Uterus (tissue), 4 donors: Measurements from ENCODE around the gene SECTM1. TPM values are rescaled to one million over a fixed set of nuclear protein-coding genes. Genes with fewer than 3 reads are reported as not detected.

Experiments used
- DNase-seq, 2 donors: peaks; one replicate each; pipeline ENCODE4 v3.0.0-alpha.2; 2019 to 2020
- H3K27ac ChIP-seq, 2 donors: fragments of 200-600 bp; sonication (generic); 1 replicate in 1 of 2; 2 replicates in 1 of 2; pipeline ENCODE4 v1.5.1; 2016 to 2018
- H3K27me3 ChIP-seq, 2 donors: fragments of 200-600 bp; sonication (generic); one replicate each; pipeline ENCODE4 v1.5.1; 2018 to 2019; ENCODE audit warnings: control low read depth in 1 of 2
- H3K36me3 ChIP-seq, 2 donors: fragments of 200-600 bp; sonication (generic); one replicate each; pipeline ENCODE4 v1.5.1; 2019; ENCODE audit warnings: control low read depth in 1 of 2
- H3K4me1 ChIP-seq, 2 donors: fragments of 200-600 bp; sonication (generic); one replicate each; pipeline ENCODE4 v1.5.1; 2018 to 2019; ENCODE audit warnings: control low read depth in 1 of 2
- H3K4me3 ChIP-seq, 2 donors: fragments of 200-600 bp; sonication (generic); 1 replicate in 1 of 2; 2 replicates in 1 of 2; pipeline ENCODE4 v1.5.1; 2018 to 2019; ENCODE audit warnings: mild to moderate bottlenecking in 1 of 2
- H3K9me3 ChIP-seq, 2 donors: fragments of 200-600 bp; sonication (generic); one replicate each; pipeline ENCODE4 v1.5.1; 2019; ENCODE audit warnings: control low read depth in 1 of 2
- CTCF ChIP-seq, 4 experiments: fragments of 200-600 bp in 2 of 4; fragments of 450-650 bp in 2 of 4; sonication (generic) in 2 of 4; IDR thresholded peaks; one replicate each; pipeline ENCODE4 v1.5.1; 2016 to 2019; ENCODE audit warnings: antibody characterized with exemption in 4 of 4, mild to moderate bottlenecking in 2 of 4, moderate library complexity in 1 of 4
- POLR2A ChIP-seq, 2 donors: fragments of 450-650 bp; IDR thresholded peaks; one replicate each; pipeline ENCODE4 v1.6.1; 2016; ENCODE audit warnings: antibody characterized with exemption in 2 of 2, mild to moderate bottlenecking in 1 of 2, moderate library complexity in 1 of 2
- intact Hi-C: fragments of 100-400 bp; cut with DNase I; formaldehyde crosslinking; loops from one replicate; pipeline ENCODE4 v1.15.1; 2023; ENCODE audit warnings: low total_unique reads
- total RNA-seq, 4 donors: library from RNA; depleted of rRNA in 3 of 4; stranded (reverse); fragments of >200 nt in 3 of 4; gene quantifications; one replicate each; pipeline versions ENCODE4 v1.1.0 to v1.2.4, GENCODE V29; 2014 to 2023
- donor health status: DM: yes; HTN: yes; CAD: no.

SECTM1 gene
- total RNA-seq, 4 donors from 2014 or later: 3.5 to 29.4 (median 9.0) TPM

- H3K27ac ChIP-seq: peak overlapping the region; percentile 89 to 95
- H3K27me3 ChIP-seq: no peaks in the 10 kb centered on the region
- peaks cover 0 to 19% of the 10 kb centered on the region in 2 donors for H3K4me1 ChIP-seq
- TF ChIP-seq POLR2A (IDR thresholded peaks at IDR 0.05) (peak; percentile 27 to 50), CTCF (IDR thresholded peaks at IDR 0.05) (peak in 1 of 4 experiments; percentile 10)
- DNase-seq: peak; percentile 87 to 89
- H3K4me3 ChIP-seq: peak overlapping the region; percentile 38 to 43
- H3K9me3 ChIP-seq: no peaks in the 10 kb centered on the region
- H3K36me3 ChIP-seq: no peaks in the 10 kb centered on the region
- intact Hi-C loops: no loop called here
Measured at GRCh38 chr17:82297714-82298537, 35.6 kb downstream of the SECTM1 start.

GRCh38 chr17:82297280-82297713 lies 36.3 kb downstream of the SECTM1 start:
- intact Hi-C loops: no loop called here
- H3K4me3 ChIP-seq: peak overlapping the region; percentile 38 to 43
- H3K36me3 ChIP-seq: no peaks in the 10 kb centered on the region
- no peaks in the 10 kb centered on the region for H3K27me3 ChIP-seq
- no peak for TF ChIP-seq CTCF (IDR thresholded peaks at IDR 0.05)
- peak; percentile 45 to 61 for TF ChIP-seq POLR2A (IDR thresholded peaks at IDR 0.05)
- DNase-seq: peak; percentile 91 to 97
- H3K27ac ChIP-seq: peak overlapping the region; percentile 89 to 95
- H3K4me1 ChIP-seq: peaks cover 0 to 19% of the 10 kb centered on the region in 2 donors
- no peaks in the 10 kb centered on the region for H3K9me3 ChIP-seq

GRCh38 chr17:82296511-82297279 lies 36.9 kb downstream of the SECTM1 start:
- TF ChIP-seq CTCF (IDR thresholded peaks at IDR 0.05) (no peak), POLR2A (IDR thresholded peaks at IDR 0.05) (no peak)
- peak overlapping the region; percentile 38 to 43 for H3K4me3 ChIP-seq
- intact Hi-C loops: no loop called here
- H3K27ac ChIP-seq: peak overlapping the region; percentile 89 to 95
- H3K4me1 ChIP-seq: peaks cover 0 to 19% of the 10 kb centered on the region in 2 donors
- peak; percentile 55 to 57 for DNase-seq
- H3K36me3 ChIP-seq: no peaks in the 10 kb centered on the region
- H3K9me3 ChIP-seq: no peaks in the 10 kb centered on the region
- H3K27me3 ChIP-seq: no peaks in the 10 kb centered on the region

- H3K4me3 ChIP-seq: no peak overlapping the region
- no peaks in the 10 kb centered on the region for H3K9me3 ChIP-seq
- H3K27ac ChIP-seq: peak overlapping the region in 1 of 2 donors; percentile 89
- no peaks in the 10 kb centered on the region for H3K36me3 ChIP-seq
- peaks cover 0 to 19% of the 10 kb centered on the region in 2 donors for H3K4me1 ChIP-seq
- DNase-seq: no peak
- no peaks in the 10 kb centered on the region for H3K27me3 ChIP-seq
- intact Hi-C loops: no loop called here
- TF ChIP-seq CTCF (IDR thresholded peaks at IDR 0.05): no peak
- no peak for TF ChIP-seq POLR2A (IDR thresholded peaks at IDR 0.05)
Measured at GRCh38 chr17:82295472-82295814, 38.1 kb downstream of the SECTM1 start.
